GM21723 (cell line): Measurements from ENCODE around the gene IFRD1.

ENCODE experiments used
- ATAC-seq: cut with Tn5 transposase; IDR thresholded peaks from one replicate; pipeline ENCODE4 v1.9.1; 2021; ENCODE audit warnings: mild to moderate bottlenecking, moderate library complexity; ENCODE audit not compliant: unreplicated experiment

IFRD1 gene, protein sequence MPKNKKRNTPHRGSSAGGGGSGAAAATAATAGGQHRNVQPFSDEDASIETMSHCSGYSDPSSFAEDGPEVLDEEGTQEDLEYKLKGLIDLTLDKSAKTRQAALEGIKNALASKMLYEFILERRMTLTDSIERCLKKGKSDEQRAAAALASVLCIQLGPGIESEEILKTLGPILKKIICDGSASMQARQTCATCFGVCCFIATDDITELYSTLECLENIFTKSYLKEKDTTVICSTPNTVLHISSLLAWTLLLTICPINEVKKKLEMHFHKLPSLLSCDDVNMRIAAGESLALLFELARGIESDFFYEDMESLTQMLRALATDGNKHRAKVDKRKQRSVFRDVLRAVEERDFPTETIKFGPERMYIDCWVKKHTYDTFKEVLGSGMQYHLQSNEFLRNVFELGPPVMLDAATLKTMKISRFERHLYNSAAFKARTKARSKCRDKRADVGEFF

DNA sequence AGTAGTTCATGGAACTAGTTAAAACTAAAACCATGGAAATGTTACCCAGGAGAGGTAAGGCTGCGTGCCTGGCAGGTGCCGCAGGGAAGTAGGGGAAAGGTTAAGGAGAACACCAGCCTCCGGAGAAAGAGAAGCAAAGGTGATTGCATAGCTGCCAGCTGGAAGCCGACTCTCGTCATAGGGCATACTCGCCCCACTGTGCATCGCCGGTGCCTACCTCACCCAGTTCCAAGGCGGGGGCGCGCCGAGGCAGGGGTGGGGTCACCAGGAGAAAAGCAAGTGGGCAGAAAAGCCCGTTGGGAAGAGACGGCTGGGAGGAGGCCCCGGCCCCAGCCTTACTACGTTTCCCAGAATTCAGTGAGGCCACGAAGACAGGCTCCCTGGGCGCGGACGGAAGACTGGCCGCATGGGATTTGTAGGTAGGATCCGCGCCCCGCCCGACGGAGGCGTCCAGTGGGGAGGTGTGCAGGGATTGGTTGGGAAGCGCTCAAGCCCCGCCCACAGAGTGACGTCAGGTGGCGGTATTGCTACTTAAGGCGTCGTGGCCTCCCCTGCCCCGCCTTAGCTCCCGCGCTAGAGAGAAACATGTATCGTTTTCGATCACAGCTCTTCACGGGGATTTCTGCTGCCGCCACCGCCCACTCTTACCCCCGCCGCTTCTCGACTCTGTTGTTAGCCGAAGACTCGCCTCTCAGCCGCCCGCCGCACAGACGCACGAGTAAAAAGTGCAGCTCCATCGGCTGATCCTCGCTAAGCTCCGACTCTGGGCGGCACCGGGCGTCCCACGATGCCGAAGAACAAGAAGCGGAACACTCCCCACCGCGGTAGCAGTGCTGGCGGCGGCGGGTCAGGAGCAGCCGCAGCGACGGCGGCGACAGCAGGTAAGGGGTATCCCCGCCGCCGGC, at the start of gene IFRD1:
TSS of gene IFRD1 (plus strand) at position 559 of the 905 bp plus-strand sequence. CDS start at position 788, 229 bp downstream.
- ATAC-seq = peak; percentile 70

DNA sequence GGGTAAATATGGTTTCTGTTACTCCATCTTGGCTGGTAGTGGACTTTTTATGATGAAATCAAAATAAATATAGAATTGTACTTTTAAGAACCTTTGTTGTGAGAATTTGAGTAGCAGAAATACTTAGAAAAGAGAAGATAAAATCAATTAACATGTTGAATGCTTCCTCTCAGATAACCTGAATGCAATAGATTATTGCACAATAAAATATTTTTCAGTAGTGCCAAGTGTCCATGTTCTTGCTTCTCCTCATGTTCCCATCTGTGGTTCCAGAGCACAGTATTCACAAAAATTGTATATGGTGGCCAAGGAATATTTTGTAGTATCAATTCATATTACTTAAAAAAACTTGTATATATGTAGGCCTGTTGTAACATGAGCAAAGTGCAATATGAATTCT, 45.9 kb upstream of the IFRD1 start:
- no peak for ATAC-seq

DNA sequence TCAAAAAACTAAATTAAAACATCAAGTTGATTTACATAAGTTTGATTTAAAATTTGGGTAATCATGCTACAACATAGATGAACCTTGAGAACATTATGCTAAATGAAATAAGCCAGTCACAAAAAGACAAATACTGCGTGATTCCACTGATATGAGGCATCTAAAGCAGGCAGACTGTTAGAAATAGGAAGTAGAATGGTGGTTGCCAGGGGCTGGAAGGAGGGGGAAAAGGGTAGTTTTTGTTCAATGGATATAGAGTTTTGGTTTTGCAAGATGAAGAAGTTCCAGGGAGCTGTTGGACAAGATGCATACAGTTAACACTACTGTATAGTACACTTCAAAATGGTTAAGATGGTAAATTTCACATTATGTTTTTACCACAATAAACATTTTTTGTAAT, 45.0 kb upstream of the IFRD1 start:
- no peak for ATAC-seq

DNA sequence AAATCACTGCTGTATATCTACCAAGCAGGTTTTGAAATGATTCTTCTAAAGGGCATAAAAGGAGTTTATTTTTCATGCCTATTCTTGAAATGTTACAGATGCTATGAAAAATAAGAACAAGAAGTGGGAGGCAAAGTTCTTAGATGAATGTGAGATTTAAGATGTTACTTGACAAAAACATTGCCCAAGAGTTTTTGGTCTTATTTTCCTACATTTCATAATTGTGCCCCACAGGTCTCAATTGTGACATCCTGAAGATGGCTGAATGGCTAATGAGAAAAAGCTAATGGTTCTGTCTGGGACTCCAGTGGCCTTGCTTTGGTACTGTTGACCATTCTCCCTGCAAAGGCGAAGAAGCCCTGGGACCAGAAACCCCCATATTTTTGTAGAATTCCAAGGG, 43.0 kb upstream of the IFRD1 start:
- ATAC-seq = no peak

GRCh38 chr7:112410092-112410491, 40.2 kb upstream of the IFRD1 start:
- ATAC-seq = no peak

- no peak for ATAC-seq
Observed at GRCh38 chr7:112411186-112411795, 39.0 kb upstream of the IFRD1 start.

- no peak for ATAC-seq
Observed at GRCh38 chr7:112414855-112415490, 35.3 kb upstream of the IFRD1 start.

- no peak for ATAC-seq
Observed at GRCh38 chr7:112416127-112416526, 34.1 kb upstream of the IFRD1 start.

GRCh38 chr7:112419543-112420130, 30.6 kb upstream of the IFRD1 start:
- no peak for ATAC-seq

- no peak for ATAC-seq
Observed at GRCh38 chr7:112420236-112420861, 29.9 kb upstream of the IFRD1 start.

GRCh38 chr7:112421666-112422486, 28.4 kb upstream of the IFRD1 start:
- no peak for ATAC-seq

- peak; percentile 66 for ATAC-seq
Observed at GRCh38 chr7:112422842-112423496, 27.3 kb upstream of the IFRD1 start.

DNA sequence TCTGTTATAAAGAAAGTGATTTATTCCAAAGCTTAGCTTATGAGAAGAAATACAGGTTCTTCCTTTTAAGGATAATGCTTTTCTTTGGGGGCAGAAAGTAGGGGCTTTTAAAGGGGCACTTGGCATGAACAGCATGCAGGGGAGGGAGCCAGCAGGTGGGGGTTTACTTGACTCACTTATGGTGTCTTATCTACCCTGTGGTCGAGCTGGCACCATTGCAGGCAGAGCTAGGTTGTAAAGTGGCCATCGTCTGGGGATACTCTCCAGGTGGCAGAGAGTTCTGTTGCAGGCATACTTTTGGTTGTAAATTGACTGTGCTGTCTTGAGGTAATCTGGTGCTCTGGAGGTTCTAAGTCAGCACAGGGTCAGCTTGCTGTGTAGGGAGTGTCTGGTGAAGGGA, 26.3 kb upstream of the IFRD1 start:
- ATAC-seq = no peak

DNA sequence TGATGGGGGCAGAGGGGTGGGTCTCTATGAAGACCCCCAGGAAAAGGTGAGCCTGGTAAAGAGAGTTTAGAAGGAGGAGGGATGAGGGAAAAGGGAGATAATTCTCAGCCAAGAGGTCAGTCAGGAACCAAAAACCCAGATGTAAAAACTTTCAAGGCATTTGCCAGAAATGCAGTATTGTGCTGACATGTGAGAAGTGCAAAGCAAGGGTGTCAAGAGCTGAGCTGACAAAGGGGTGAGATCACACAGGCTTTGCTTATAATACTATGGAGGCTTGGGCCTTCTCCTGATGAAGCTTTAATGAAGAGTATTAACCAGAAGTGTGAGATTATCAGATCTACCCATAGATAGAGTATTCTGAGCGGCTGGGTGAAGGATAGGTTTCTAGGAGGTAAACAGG, 22.3 kb upstream of the IFRD1 start:
- ATAC-seq = no peak

GRCh38 chr7:112428715-112429114, 21.5 kb upstream of the IFRD1 start:
- ATAC-seq = no peak

DNA sequence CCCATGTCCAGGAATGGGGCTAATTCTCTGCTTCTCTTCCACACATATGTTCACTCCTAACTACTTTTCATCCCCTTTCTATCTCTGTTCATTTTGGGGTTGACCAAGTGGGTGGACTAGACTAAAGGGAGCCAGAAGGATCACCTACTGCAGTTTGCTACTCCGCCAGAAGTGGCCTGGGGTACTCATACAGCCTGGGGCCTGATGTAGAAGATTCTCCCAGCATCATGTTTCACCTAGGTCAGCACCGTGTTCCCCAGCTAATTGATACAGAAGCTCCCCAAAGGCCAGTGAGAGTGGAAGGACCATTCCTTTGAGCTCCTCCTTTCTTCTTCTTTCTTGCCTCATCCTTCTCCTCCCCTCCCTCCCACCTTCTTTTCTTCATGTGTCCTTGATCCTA, 19.6 kb upstream of the IFRD1 start:
- no peak for ATAC-seq

GRCh38 chr7:112431803-112432202, 18.5 kb upstream of the IFRD1 start:
- no peak for ATAC-seq

GRCh38 chr7:112433289-112433688, 17.0 kb upstream of the IFRD1 start:
- ATAC-seq = no peak

DNA sequence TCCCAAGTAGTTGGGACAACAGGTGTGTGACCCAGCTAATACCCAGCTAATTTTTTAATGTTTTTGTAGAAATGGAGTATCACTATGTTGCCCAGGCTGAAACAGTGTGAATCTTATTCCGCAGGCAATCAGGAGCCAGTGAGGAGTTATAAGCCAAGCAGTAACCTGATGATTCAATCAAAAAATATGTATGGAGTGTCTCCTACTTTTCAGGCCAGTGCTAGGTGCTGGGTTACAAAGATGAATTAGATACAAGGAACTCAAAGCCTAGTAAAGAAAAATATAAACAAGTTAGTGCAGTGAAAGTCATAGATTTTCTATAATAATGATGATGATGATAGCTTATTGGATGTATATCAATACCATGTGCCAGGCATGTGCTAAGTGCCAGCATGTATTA, 13.2 kb upstream of the IFRD1 start:
- ATAC-seq = no peak
